ENCODE measurements around the gene GNG3.
A peak's percentile ranks its signal among the peaks of the same experiment; 100 is the strongest.

The GNG3 gene

GRCh38 chr11:62677714-62678113 lies 29.8 kb upstream of the GNG3 start:
- TF ChIP-seq CTCF (IDR thresholded peaks at IDR 0.05; ENCODE audit: insufficient read depth, missing control alignments) = no peak
- DNase-seq (ENCODE audit: insufficient read length, low spot score) = no peak
- FAIRE-seq = no peak

- no peak for FAIRE-seq
- no peak for TF ChIP-seq CTCF (IDR thresholded peaks at IDR 0.05; ENCODE audit: insufficient read depth, missing control alignments)
- no peak for DNase-seq (ENCODE audit: insufficient read length, low spot score)
These were observed 29.1 kb upstream of the GNG3 start for GRCh38 chr11:62678433-62678769.

- FAIRE-seq (no peak), DNase-seq (ENCODE audit: insufficient read length, low spot score) (peak; percentile 91)
- TF ChIP-seq CTCF (IDR thresholded peaks at IDR 0.05; ENCODE audit: insufficient read depth, missing control alignments) = no peak
These were observed 28.4 kb upstream of the GNG3 start, which contains the start of gene UBXN1 for GRCh38 chr11:62678770-62679696. UBXN1 (minus strand) TSS chr11:62679073; CDS start chr11:62678923, 150 bp downstream.

- peak; percentile 61 for TF ChIP-seq CTCF (IDR thresholded peaks at IDR 0.05; ENCODE audit: insufficient read depth, missing control alignments)
- no peak for FAIRE-seq
- DNase-seq (ENCODE audit: insufficient read length, low spot score) = no peak
These were observed 26.6 kb upstream of the GNG3 start for GRCh38 chr11:62680825-62681240.

GRCh38 chr11:62682518-62682917 lies 25.0 kb upstream of the GNG3 start:
- TF ChIP-seq CTCF (IDR thresholded peaks at IDR 0.05; ENCODE audit: insufficient read depth, missing control alignments) = no peak
- FAIRE-seq = no peak
- DNase-seq (ENCODE audit: insufficient read length, low spot score) = no peak

GRCh38 chr11:62687508-62688396 lies 19.7 kb upstream of the GNG3 start:
- no peak for DNase-seq (ENCODE audit: insufficient read length, low spot score)
- FAIRE-seq = no peak

More at GRCh38 chr11:62687508-62688396, 19.7 kb upstream of the GNG3 start:
- no peak for TF ChIP-seq CTCF (IDR thresholded peaks at IDR 0.05; ENCODE audit: insufficient read depth, missing control alignments)

All from D721Med (cell line).